ENCODE data around the gene MSANTD3.

Gene MSANTD3

DNA sequence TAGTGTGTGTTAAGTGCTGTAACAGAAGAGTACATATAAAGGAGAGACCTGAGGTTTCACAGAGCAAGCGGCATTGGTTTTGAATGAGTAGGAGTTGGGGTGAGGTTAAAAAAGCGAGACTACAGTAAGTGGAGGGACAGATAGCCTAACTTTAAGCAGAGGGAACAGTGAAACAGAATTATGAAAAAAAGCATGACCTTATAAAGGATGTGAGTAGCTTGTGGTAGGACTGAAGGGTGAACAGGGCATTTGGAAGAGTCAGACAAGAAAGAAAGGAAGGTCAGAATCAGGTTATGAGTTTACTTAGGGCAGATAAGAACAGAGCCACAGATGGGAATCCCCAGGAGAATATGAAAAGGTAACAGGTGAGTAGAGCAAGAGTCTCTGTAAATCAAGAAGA lies 22.5 kb downstream of the MSANTD3 start:
- no peak overlapping the region for H3K4me3 ChIP-seq (ENCODE audit: low read length)
- no peak for DNase-seq (ENCODE audit: low read depth)
- TF ChIP-seq, protein P1, sequence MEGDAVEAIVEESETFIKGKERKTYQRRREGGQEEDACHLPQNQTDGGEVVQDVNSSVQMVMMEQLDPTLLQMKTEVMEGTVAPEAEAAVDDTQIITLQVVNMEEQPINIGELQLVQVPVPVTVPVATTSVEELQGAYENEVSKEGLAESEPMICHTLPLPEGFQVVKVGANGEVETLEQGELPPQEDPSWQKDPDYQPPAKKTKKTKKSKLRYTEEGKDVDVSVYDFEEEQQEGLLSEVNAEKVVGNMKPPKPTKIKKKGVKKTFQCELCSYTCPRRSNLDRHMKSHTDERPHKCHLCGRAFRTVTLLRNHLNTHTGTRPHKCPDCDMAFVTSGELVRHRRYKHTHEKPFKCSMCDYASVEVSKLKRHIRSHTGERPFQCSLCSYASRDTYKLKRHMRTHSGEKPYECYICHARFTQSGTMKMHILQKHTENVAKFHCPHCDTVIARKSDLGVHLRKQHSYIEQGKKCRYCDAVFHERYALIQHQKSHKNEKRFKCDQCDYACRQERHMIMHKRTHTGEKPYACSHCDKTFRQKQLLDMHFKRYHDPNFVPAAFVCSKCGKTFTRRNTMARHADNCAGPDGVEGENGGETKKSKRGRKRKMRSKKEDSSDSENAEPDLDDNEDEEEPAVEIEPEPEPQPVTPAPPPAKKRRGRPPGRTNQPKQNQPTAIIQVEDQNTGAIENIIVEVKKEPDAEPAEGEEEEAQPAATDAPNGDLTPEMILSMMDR (conservative IDR thresholded peaks at IDR 0.05; ENCODE audit: low read length) = no peak

DNA sequence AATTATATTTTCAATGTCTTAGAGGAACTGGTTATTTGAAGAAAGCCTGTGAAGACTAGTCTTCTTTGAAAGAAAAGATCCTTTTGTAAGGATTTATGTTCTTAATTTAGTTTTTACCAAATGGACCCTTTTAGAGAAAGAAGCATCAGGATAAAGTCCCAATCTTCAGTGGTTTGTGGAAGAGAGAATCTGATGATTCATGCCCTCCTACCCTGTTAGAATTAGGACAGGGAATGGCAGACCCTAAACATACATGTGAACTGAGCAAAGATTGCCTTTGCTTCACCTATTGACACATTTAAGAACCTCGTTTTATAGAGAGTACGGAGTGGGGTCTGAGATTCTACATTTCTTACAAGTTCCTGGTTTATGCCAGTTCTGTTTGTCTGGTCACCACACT lies 26.0 kb downstream of the MSANTD3 start:
- no peak overlapping the region for H3K4me3 ChIP-seq (ENCODE audit: low read length)
- TF ChIP-seq, protein P1 (conservative IDR thresholded peaks at IDR 0.05; ENCODE audit: low read length) = no peak
- no peak for DNase-seq (ENCODE audit: low read depth)

DNA sequence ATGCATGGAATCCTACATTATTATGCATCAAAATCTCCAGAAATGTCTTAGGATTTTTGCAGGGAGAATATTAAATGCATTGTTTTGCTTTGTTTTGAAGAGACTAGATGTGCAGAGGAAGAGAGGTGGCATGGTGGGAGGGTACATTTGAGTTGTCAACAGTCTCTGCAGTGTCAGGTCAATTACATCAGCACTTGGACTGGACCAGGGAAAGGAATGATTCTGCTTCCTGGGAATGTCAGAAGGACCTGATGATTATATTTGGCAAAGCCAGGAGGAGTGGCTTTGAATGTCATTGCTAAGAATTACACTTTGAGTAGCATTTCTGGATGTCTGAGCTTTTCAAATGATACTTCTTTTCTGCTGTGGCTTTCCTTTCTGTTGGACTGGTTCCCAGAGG lies 28.5 kb downstream of the MSANTD3 start:
- no peak overlapping the region for H3K4me3 ChIP-seq (ENCODE audit: low read length)
- DNase-seq (ENCODE audit: low read depth) = peak; percentile 68
- TF ChIP-seq, protein P1 (conservative IDR thresholded peaks at IDR 0.05; ENCODE audit: low read length) = no peak

GRCh38 chr9:100457517-100457916 lies 30.6 kb downstream of the MSANTD3 start:
- TF ChIP-seq, protein P1 (conservative IDR thresholded peaks at IDR 0.05; ENCODE audit: low read length) = no peak
- DNase-seq (ENCODE audit: low read depth) = no peak
- no peak overlapping the region for H3K4me3 ChIP-seq (ENCODE audit: low read length)

GRCh38 chr9:100459963-100460362 lies 33.0 kb downstream of the MSANTD3 start:
- H3K4me3 ChIP-seq (ENCODE audit: low read length) = no peak overlapping the region
- no peak for DNase-seq (ENCODE audit: low read depth)
- TF ChIP-seq, protein P1 (conservative IDR thresholded peaks at IDR 0.05; ENCODE audit: low read length) = no peak

DNA sequence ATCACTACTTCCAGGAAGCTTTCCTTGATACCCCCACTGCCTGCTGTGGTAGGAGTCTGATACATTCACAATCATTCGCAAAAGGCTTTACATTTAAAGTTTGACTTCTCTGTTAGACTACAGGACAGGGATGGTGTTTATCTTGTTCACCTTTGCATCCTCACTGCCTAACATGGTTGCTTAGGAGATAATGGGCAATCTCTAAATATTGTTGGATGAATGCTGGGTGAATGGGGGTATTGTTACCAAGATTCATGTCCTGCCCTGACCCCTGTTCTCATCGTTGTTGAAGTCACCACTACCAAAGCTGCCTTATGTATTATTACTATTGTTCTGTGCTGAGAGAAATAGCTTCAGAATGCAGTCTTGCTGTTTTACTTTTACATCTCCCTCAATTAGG lies 38.3 kb downstream of the MSANTD3 start:
- H3K4me3 ChIP-seq (ENCODE audit: low read length) = no peak overlapping the region
- DNase-seq (ENCODE audit: low read depth) = no peak
- TF ChIP-seq, protein P1 (conservative IDR thresholded peaks at IDR 0.05; ENCODE audit: low read length) = no peak

- DNase-seq (ENCODE audit: low read depth) = no peak
- TF ChIP-seq, protein P1 (conservative IDR thresholded peaks at IDR 0.05; ENCODE audit: low read length) = no peak
Observed at GRCh38 chr9:100465761-100466160, 38.8 kb downstream of the MSANTD3 start.

More at GRCh38 chr9:100465761-100466160, 38.8 kb downstream of the MSANTD3 start:
- H3K4me3 ChIP-seq (ENCODE audit: low read length) = no peak overlapping the region
